HG02885 (cell line): ENCODE data around the gene CDH4.

Source experiments
- ATAC-seq: cut with Tn5 transposase; IDR thresholded peaks from one replicate; pipeline ENCODE4 v1.9.1; 2021; ENCODE audit warnings: mild to moderate bottlenecking; ENCODE audit not compliant: unreplicated experiment, poor library complexity

CDH4 gene

DNA sequence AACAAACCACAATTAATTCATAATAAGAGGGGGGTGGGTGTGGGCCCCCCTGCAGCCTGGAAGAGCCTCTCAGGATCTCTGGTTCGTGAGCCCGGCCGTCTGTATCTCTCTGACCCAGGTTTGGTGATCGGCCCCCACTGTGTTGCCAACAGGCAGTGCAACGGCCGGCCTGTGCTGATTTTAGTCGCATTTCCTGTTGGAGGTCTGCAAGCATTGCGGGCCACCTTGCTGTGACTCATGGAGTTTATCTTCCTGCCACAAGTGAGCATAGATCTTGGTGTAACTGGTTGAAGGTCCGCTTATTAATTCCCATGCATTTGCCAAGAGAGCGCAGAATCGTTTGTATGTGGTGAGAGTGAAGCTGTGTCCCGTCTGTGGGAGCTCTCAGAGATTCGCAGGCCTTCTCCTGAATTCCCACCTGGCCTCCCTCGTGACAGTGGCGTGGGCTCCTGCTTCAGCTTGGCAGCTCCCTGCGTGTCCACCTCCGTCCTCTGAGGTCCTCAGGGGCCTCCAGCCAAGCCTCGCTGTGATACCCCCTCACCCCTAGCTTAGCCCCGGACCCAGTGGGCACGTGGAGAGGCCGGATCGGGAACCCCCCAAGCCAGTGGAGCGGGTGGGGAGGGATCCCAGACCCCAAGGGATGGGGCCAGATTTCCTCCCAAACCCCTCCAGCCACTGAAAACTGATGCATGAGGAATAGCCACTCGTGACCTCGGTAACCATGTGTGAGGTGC is 269.8 kb downstream of the CDH4 start:
- no peak for ATAC-seq

DNA sequence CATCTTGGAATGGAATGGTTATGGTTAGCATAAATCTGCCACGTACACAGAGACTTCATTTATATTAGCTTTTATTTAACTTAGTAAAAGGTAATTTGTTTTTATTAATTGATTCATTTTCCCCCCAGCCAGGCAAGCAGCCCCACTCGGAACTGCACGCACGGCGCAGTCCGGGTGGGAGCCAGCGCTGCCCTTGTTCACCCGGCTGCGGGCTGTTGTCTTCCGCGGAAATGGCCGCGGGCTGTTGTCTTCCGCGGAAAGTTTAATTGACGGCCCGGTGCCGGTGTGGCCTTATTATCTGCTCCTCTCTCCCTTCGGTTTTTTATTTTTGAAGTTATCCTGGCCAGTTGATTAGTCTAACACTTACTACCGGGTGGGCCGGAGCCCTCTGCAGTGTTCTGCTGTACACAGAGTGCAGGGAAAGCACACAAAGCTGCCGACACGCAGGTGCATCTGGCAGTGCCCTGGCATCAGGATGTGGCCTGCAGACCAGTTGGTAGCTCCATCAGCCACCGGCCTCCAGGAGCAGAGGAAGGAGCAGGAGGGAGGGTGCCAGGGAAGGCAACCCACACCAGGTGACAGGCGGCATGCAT is 270.5 kb downstream of the CDH4 start:
- no peak for ATAC-seq

DNA sequence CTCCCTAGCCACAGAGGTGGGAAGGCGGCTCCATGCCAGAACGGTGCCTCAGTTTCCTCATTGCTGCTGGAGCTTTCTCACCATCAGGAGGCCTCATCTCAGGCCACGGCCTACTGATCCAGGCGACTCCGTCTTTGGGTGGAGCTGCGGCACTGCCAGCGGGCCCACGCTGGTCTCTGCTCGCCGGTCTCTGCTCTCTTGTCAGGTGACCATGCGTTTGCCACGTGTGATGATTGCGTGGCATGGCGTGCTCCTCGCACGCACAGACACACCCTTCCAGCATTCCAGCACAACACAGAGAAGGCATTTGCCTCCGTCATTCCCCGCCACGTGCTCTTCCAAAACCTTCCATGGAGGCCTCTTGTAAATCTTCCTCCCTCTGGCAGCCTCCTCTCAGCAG is 271.1 kb downstream of the CDH4 start:
- no peak for ATAC-seq

DNA sequence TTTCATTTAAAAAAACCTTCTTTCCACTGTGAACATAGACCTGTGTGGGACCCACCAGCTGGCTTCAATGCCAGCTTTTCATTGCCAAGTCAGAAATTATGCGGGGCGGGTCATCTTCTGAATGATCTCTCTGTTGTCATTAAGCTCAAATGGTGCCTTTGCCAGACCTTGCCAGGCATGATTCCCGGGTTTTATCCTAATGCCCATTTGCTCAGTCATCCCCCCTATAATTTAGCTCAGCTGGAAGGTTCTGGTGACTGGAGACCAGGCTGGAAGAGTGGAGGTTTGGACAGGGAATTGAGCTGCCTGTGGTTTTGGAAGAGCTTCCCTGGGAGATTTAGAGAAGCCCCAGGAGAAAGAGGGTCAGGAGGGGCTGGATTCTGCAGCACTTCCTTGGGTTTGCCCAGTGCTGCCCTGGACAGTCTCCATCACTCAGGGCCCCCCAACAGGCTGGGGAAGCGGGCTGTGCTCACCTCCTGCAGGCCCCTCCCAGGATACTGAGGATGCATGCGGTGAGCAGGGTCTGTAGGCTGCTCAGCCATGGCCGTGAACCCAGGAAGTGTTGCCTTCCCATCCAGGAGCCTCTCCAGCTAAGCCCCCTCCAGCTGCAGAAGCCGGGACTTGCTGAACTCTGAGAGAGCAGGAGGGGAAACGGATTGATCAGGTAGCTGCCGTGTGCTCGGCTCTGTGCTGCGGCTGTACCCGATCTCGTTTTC is 273.0 kb downstream of the CDH4 start:
- no peak for ATAC-seq

DNA sequence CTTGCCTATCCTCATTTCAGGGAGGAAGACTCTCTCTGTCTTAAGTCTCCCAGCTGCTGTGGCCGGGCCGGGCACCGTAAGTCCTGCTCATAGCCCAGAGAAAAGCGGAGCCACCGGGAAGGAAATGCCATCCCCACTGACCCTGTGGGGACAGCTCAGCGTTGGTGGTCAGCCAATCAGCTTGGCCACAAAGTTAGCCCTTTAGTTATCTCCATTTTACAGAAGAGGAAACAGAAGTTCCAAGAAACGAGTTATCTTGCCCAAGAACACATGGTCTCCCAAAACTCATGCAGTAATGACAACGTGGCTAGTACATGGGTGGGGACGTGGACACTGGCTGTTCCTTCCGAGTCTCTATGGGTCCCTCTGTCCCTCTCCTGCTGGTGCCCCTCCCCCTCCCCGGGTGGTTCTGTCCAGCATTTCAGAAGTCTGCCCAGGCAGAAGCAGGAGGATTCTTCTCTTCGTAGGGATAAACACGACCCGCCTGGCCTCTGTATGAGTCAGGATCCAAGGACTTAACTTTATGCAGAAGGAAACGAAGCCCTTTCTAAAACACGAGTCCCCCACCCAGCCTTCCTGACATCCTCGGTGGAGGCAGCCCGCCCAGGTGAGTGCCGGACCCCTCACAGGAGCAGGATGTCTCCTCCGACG is 273.8 kb downstream of the CDH4 start:
- no peak for ATAC-seq

DNA sequence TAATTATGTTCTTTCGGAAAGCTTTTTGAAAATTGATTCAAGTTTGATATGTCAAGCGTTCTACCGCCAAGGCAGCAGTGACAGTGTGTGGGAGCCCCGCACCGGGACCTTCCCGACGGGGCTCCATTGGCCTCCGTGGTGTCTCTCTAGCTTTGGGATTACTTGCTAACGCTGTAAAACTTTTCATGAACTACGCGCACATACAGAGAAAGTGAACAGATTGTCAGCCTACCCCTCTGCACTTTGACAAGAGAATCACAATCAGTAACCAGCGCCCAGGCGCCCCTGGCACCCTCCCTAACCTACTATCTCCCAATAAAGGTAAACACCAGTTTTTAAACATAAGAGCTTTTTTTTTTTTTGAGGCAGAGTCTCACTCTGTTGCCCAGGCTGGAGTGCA is 274.8 kb downstream of the CDH4 start:
- no peak for ATAC-seq

DNA sequence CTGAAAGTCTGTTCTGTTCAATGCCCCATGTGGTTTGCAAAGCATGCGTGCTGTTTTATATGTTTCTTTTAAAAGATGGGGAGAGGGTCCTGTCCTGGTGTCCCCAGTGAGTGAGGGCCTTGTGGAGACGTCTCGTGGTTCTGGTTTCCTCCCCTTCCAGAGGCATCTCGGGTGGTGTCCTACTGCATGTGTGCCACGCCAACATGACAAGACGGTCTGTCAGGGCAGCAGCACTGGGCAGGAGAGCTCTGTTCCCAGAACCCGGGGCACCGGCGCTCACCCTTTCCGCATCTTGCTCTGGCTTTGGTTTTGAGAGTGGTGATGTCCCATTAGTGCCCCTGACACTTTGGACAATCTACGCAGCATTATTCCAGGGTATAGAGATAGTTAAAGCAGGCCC is 275.6 kb downstream of the CDH4 start:
- no peak for ATAC-seq

DNA sequence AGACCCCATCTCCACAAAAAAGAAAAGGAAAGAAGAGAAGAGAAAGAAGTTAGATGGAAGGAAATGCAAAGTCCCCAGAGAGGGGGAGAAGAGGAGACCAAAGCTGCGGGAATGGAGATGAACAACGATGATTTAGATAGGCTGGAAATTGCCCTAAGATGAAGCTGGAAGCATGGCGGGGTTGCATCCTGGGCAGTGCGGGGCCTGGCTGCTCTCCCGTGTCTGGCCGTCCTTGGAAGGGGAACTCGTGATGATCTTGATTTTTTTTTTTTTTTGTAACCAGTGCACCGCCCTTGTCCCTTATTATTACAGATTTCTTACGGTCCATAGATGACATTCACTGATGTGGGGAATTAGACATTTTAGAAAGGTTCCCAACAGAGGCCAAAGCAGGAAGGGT is 276.5 kb downstream of the CDH4 start:
- ATAC-seq, result no peak

DNA sequence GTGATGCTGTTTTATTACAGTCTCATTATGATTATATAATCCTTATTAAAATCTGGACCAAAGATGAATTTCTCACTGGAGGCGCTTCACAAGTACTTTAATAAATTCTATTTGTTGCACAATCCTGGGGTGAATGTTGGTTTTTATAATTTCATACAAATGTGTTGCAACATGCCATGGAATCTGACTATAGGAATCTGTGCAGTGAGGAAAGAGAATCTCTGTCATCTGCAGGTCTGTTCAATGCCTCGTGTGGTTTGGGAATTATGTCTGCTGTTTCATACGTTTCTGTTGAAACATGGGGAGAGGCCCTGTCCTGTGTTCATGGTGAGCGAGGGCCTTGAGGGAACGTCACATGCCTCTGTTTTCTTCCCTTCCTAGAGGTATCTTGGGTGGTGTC is 277.3 kb downstream of the CDH4 start:
- ATAC-seq, result no peak

DNA sequence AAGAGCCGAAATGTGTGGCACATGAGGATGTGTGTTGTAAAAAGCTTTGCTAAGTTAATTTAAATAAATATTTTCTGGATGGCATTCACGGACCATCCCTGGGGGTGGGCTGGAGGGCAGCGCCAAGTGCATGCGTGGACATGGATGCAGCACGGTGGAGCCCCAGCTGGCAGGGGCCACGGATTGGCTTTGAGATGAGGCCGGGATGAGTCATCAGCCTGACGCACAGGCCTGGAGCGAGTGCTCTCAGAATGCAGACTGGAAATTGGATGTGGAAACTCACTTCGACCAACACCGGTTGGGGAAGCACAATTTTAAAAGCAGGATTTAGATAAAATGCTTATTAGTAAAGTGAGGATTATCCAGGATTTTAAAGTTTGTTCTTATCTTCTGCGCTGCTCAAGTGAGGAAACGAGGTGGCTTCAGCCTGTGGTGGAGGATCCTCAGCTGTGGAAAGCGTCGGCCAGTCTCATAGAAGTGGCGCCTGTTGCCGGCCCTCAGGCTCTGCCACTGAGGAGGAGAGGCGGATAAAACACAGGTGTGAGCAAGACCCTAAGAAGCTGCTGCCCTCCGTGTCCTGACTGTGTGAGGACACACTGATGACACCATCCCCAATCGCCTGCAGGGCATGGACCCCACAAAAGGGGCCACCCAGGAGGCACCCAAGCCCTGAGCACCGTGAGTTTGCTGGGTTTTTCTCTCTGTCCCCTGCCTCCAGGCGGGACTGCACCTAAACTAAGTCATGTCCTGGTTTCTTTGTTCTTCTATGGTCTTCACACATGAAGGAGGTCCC is 279.7 kb downstream of the CDH4 start:
- ATAC-seq, result no peak

DNA sequence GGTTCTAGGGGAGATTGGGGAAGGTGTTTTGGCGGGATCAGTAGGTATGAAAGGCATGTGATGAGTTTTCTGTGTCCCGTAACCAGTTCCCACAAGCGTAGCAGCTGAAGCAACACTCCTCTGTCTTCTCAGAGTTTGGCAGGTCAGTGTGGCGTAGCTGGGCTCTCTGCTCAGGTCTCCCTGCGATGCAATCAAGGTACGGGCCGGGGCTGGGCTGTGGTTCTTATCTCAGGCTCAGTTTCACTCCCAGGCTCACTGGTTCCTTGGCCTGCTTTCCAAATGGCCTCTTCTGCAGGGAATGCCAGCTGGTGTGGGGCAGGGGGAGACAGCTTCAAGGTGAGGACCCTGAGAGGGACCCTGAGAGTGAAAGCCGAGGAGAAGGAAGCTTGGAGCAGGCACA is 280.7 kb downstream of the CDH4 start:
- no peak for ATAC-seq

DNA sequence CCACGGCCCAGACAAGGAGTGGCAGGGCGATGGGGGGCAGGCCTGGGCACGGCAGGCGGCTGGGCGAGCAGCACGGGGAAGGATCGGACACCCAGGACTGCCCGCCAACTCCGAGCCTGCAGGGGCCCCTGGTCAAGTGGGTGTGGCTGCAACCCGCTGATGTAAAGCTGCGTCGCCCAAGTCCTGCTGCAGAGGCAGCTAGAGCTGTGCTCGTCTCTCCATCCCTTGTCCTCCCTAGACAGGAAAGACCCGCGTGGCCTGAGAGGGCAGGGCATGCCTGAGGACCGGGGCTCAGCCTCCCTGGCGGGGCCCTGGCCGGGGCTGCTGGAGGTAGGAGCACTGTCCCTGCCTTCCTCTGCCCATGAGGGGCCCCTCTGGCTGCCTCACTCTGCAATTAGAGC is 281.2 kb downstream of the CDH4 start:
- no peak for ATAC-seq

DNA sequence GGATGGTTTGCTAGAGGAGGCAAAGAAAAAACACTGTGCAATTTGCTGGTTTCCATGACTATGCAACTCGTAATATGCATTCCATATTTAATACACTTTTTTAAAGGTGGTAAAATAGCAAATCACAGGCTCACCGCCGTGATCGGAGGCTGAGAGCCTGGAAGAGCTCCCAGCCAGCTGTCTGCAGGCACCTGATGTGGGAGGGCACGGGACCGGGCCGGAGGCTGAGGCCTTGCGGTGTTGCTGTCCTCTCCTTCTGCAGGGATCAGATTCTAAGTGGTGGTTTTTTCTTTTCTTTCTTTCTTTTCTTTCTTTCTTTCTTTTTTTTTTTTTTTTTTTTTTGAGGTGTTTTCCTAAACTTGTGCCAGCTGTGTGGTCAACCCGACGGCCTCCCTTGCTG is 282.3 kb downstream of the CDH4 start:
- ATAC-seq, result no peak

DNA sequence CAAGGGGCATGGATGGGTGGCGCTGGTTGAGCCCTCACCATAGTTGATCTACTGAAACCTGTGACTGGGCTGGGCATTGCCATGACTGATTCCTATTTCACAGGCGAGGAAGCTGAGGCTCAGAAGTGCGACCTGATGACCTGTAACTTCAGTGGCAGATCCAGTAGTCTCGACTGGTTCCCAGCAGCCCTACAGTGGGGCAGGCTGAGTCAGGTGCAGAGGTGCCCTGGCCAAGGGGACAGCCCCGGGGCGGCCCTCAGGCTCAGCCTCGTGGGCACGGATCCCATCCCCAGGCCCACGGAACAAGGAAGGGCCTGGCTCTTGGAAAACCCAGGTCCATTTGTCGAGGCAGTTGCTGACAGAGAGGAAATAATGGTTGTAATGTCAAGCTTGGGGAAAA is 283.0 kb downstream of the CDH4 start:
- no peak for ATAC-seq

DNA sequence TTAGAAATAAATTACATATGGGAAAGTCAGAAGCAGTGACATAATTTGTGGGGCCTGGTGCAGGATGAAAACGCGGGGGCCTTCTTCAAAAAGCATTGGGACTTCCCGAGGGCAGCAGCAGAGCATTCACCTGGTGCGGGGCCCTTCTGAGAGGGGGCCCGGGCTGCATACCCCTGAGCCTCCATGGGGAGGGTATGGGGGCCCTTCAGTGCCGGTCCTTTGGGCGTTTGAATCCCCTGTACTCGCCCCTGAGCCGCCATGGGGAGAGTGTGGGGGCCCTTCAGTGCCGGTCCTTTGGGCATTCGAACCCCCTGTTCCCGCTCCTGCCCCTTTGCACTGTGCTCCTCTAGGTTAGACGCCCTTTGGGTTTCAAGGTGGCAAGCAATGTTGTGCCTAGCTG is 283.5 kb downstream of the CDH4 start:
- ATAC-seq, result no peak

DNA sequence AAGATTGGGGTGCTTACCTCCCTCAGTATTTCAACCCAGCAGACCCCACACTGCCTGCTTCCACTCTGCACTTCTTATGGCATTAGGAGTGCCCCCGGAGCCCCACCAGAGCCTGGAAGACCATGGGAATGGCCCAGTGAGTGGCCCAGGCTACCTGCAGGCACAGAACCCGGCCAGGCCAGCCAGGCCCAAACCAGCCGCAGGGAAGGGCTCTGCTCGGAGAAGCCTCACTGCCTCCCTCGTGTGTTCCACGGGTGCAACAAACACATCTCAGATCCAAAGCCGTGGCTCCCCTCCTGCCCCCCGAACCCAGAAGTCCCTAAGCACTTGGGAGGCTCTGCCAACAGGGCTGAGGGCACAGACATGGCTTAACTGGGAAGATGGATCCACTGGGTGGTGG is 283.9 kb downstream of the CDH4 start:
- no peak for ATAC-seq

DNA sequence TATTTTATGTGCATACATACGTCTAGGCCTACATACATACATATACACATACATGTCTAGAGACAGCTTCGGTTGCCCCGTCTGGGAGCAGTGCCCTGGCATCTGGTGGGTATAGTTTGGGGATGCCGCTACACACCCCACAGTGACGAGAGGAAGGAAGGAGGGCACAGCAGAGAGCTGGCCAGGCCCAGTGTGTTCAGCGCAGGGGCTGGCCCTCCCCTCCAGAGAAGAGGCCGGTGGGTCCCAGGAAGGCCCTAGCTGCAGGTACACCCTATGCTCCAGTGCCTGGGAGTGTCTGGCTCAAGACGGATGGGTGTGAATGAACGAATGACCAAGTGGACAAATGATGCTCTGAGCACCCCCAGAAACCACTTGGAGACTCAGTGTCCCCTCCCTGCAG is 284.6 kb downstream of the CDH4 start:
- no peak for ATAC-seq

DNA sequence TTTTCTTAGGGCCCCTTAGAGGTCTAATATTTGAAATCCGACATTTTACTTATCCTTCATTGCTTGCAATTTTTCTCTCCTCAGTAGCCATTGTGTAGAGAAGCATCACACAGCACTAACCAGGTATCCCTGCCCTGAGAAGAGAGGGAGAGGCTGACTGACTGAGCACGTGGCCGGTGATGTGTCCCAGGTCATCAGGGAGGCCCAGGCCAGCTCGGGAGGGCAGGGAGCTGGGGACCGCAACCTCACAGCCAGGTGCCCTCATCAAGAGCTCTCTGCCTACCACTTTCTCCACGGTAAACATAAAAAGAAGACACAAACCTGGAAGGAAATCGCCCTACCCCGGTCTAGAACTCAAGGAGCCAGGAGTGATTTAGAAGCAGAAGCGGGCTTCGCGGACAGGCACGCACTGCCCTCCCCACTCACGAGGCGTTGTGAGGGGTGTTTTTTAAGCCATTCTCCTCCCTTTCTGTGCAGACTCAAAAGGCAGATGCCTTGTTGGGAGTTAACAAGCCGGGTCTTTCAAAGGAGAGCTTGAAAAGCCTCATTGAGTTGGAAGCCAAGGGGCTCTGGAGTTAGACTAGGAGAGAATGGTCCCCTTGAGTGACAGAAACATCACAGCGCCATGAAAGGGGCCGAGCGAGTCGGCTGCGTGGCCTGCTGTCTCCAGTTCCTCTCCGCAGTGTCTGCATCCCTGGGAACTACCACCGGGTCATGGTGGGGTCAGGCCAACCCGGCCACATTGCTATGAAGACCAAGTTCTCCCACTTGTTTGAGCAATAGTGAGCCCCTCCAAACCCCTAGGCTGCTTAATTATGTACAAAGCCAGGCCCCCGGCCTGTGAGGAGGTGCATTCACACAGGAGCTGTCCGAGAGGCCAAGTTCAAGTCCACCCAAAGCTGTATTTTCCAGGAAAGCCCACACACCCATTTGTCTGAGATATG is 285.4 kb downstream of the CDH4 start:
- no peak for ATAC-seq

DNA sequence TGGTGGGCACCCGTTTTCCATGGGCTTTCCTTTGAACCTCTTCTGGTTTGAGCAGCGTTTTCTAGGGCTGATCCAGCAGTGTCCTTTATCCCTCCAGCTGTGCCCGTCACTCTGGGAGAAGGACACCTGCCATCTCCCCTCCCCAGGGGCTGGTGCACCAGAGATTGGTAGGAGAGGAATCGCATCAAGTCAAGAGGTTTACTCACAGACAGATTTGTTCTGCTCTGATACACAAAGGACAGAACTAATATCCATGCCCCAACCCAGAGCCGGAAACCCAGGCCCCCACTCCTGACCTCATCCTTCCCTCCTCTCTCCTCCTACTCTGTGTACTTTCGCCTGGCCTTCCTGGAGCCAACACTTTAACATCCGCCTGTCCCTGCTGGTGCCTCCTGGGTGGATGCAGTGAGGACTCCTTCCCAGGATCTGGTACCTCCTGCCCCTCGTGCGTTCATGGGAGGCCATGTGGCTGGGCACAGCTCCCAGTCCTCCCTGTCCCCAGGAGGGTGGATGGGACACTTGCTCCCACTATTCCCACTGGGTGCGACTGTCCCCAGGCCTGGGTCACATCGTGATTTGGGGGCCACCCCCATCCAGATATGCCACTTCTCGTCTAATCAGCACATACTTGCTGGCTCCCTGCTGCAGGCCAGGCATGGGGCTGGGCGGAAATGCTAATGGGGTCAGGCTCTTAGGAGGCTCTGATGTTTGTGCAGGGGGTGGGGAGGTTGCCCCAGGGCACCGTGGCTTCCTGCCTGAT is 286.3 kb downstream of the CDH4 start:
- no peak for ATAC-seq
